ENCODE data around the gene TAF6.

TAF6 gene

GRCh38 chr7:100089458-100090196 is 29.5 kb downstream of the TAF6 start:
- Histone ChIP-seq H3K9ac (ENCODE audit: low read depth, low read length) (peak overlapping the region; percentile 97), H3K9me3 (ENCODE audit: insufficient read depth, low read depth, low read length) (no peaks in the 10 kb centered on the region), H3K36me3 (ENCODE audit: insufficient read depth, low read length) (peaks cover 45% of the 10 kb centered on the region), H3K27ac (ENCODE audit: low read depth, low read length) (peak overlapping the region; percentile 86; the same call in 1 of the 2 replicates), H3K27me3 (ENCODE audit: insufficient read depth, low read length) (no peaks in the 10 kb centered on the region), H3K4me1 (ENCODE audit: insufficient read depth, low read length) (no peaks in the 10 kb centered on the region), H3K4me3 (ENCODE audit: low read length) (peak overlapping the region; percentile 98)
- WGBS, result 43% methylated on average over 7 of the region's 7 CpGs

GRCh38 chr7:100088621-100089457 is 30.3 kb downstream of the TAF6 start, which contains the start of gene COPS6:
Gene COPS6 (plus strand): TSS chr7:100088969. CDS start chr7:100088991, 22 bp downstream.
- no peaks in the 10 kb centered on the region for H3K4me1 ChIP-seq (ENCODE audit: insufficient read depth, low read length)
- H3K36me3 ChIP-seq (ENCODE audit: insufficient read depth, low read length), result peaks cover 37% of the 10 kb centered on the region
- no peaks in the 10 kb centered on the region for H3K27me3 ChIP-seq (ENCODE audit: insufficient read depth, low read length)
- peak within 1 kb of the TSS; percentile 97 for H3K9ac ChIP-seq (ENCODE audit: low read depth, low read length)
- WGBS, result 1% methylated on average over 68 of the region's 68 CpGs
- no peaks in the 10 kb centered on the region for H3K9me3 ChIP-seq (ENCODE audit: insufficient read depth, low read depth, low read length)
- H3K27ac ChIP-seq (ENCODE audit: low read depth, low read length), result peak within 1 kb of the TSS; percentile 86
- H3K4me3 ChIP-seq (ENCODE audit: low read length), result peak within 1 kb of the TSS; percentile 98

GRCh38 chr7:100088095-100088620 is 31.0 kb downstream of the TAF6 start:
- H3K27ac ChIP-seq (ENCODE audit: low read depth, low read length), result peak overlapping the region; percentile 86
- no peaks in the 10 kb centered on the region for H3K9me3 ChIP-seq (ENCODE audit: insufficient read depth, low read depth, low read length)
- 86% methylated on average over 11 of the region's 11 CpGs for WGBS
- no peaks in the 10 kb centered on the region; the same call in 1 of the 2 replicates for H3K4me1 ChIP-seq (ENCODE audit: insufficient read depth, low read length)
- H3K36me3 ChIP-seq (ENCODE audit: insufficient read depth, low read length), result peaks cover 30% of the 10 kb centered on the region
- peak overlapping the region; percentile 98 for H3K4me3 ChIP-seq (ENCODE audit: low read length)
- no peaks in the 10 kb centered on the region for H3K27me3 ChIP-seq (ENCODE audit: insufficient read depth, low read length)
- peak overlapping the region; percentile 97 for H3K9ac ChIP-seq (ENCODE audit: low read depth, low read length)

- peaks cover 20% of the 10 kb centered on the region for H3K36me3 ChIP-seq (ENCODE audit: insufficient read depth, low read length)
- no peak overlapping the region for H3K4me3 ChIP-seq (ENCODE audit: low read length)
- 83% methylated on average over 9 of the region's 10 CpGs for WGBS
- H3K4me1 ChIP-seq (ENCODE audit: insufficient read depth, low read length), result peaks cover 4% of the 10 kb centered on the region
- peak overlapping the region; percentile 50; the same call in 1 of the 2 replicates for H3K27ac ChIP-seq (ENCODE audit: low read depth, low read length)
- H3K27me3 ChIP-seq (ENCODE audit: insufficient read depth, low read length), result no peaks in the 10 kb centered on the region
- no peak overlapping the region for H3K9ac ChIP-seq (ENCODE audit: low read depth, low read length)
- H3K9me3 ChIP-seq (ENCODE audit: insufficient read depth, low read depth, low read length), result no peaks in the 10 kb centered on the region
Observed at GRCh38 chr7:100087055-100087750, 32.0 kb downstream of the TAF6 start.

GRCh38 chr7:100085515-100085914 is 33.6 kb downstream of the TAF6 start:
- H3K4me1 ChIP-seq (ENCODE audit: insufficient read depth, low read length), result peaks cover 4% of the 10 kb centered on the region
- WGBS, result 90% methylated on average over 3 of the region's 3 CpGs
- H3K36me3 ChIP-seq (ENCODE audit: insufficient read depth, low read length), result peaks cover 4% of the 10 kb centered on the region
- H3K27ac ChIP-seq (ENCODE audit: low read depth, low read length), result no peak overlapping the region
- H3K4me3 ChIP-seq (ENCODE audit: low read length), result no peak overlapping the region
- no peaks in the 10 kb centered on the region for H3K27me3 ChIP-seq (ENCODE audit: insufficient read depth, low read length)
- H3K9ac ChIP-seq (ENCODE audit: low read depth, low read length), result no peak overlapping the region
- H3K9me3 ChIP-seq (ENCODE audit: insufficient read depth, low read depth, low read length), result no peaks in the 10 kb centered on the region

GRCh38 chr7:100082978-100083377 is 36.2 kb downstream of the TAF6 start:
- H3K27ac ChIP-seq (ENCODE audit: low read depth, low read length), result peak overlapping the region; percentile 80; the same call in 1 of the 2 replicates
- H3K4me1 ChIP-seq (ENCODE audit: insufficient read depth, low read length), result peaks cover 4% of the 10 kb centered on the region
- no peaks in the 10 kb centered on the region for H3K9me3 ChIP-seq (ENCODE audit: insufficient read depth, low read depth, low read length)
- H3K9ac ChIP-seq (ENCODE audit: low read depth, low read length), result no peak overlapping the region
- peaks cover 22% of the 10 kb centered on the region for H3K36me3 ChIP-seq (ENCODE audit: insufficient read depth, low read length)
- WGBS, result 81% methylated on average over 4 of the region's 4 CpGs
- peak overlapping the region; percentile 100; the same call in 1 of the 2 replicates for H3K4me3 ChIP-seq (ENCODE audit: low read length)
- no peaks in the 10 kb centered on the region for H3K27me3 ChIP-seq (ENCODE audit: insufficient read depth, low read length)

GRCh38 chr7:100081535-100082102 is 37.5 kb downstream of the TAF6 start, which contains the start of gene ZNF3:
Gene ZNF3 (minus strand): TSS chr7:100081723. CDS start chr7:100077357, 4,366 bp downstream.
- Histone ChIP-seq H3K9me3 (ENCODE audit: insufficient read depth, low read depth, low read length) (peaks cover 4% of the 10 kb centered on the region; the same call in 1 of the 2 replicates), H3K9ac (ENCODE audit: low read depth, low read length) (peak within 1 kb of the TSS; percentile 98), H3K27ac (ENCODE audit: low read depth, low read length) (peak within 1 kb of the TSS; percentile 88), H3K36me3 (ENCODE audit: insufficient read depth, low read length) (peaks cover 32% of the 10 kb centered on the region), H3K4me3 (ENCODE audit: low read length) (peak within 1 kb of the TSS; percentile 100), H3K4me1 (ENCODE audit: insufficient read depth, low read length) (peaks cover 4% of the 10 kb centered on the region), H3K27me3 (ENCODE audit: insufficient read depth, low read length) (no peaks in the 10 kb centered on the region)
- WGBS, result under 1% methylated on average over 55 of the region's 55 CpGs

GRCh38 chr7:100080907-100081534 is 38.1 kb downstream of the TAF6 start:
- peaks cover 4% of the 10 kb centered on the region for H3K4me1 ChIP-seq (ENCODE audit: insufficient read depth, low read length)
- 2% methylated on average over 31 of the region's 34 CpGs for WGBS

GRCh38 chr7:100079024-100079560 is 40.1 kb downstream of the TAF6 start:
- H3K4me3 ChIP-seq (ENCODE audit: low read length), result peak overlapping the region; percentile 100; the same call in 1 of the 2 replicates

More at GRCh38 chr7:100080907-100081534, 38.1 kb downstream of the TAF6 start:
- peak overlapping the region; percentile 98 for H3K9ac ChIP-seq (ENCODE audit: low read depth, low read length)
- peak overlapping the region; percentile 100 for H3K4me3 ChIP-seq (ENCODE audit: low read length)
- peak overlapping the region; percentile 88 for H3K27ac ChIP-seq (ENCODE audit: low read depth, low read length)
- H3K9me3 ChIP-seq (ENCODE audit: insufficient read depth, low read depth, low read length), result peaks cover 5% of the 10 kb centered on the region; the same call in 1 of the 2 replicates
- no peaks in the 10 kb centered on the region for H3K27me3 ChIP-seq (ENCODE audit: insufficient read depth, low read length)
- peaks cover 38% of the 10 kb centered on the region for H3K36me3 ChIP-seq (ENCODE audit: insufficient read depth, low read length)

More at GRCh38 chr7:100079024-100079560, 40.1 kb downstream of the TAF6 start:
- H3K27me3 ChIP-seq (ENCODE audit: insufficient read depth, low read length), result no peaks in the 10 kb centered on the region
- no peak overlapping the region for H3K27ac ChIP-seq (ENCODE audit: low read depth, low read length)
- peaks cover 57% of the 10 kb centered on the region for H3K36me3 ChIP-seq (ENCODE audit: insufficient read depth, low read length)
- 95% methylated on average over 7 of the region's 7 CpGs for WGBS
- H3K9ac ChIP-seq (ENCODE audit: low read depth, low read length), result no peak overlapping the region
- peaks cover 24% of the 10 kb centered on the region; the same call in 1 of the 2 replicates for H3K9me3 ChIP-seq (ENCODE audit: insufficient read depth, low read depth, low read length)
- peaks cover 4% of the 10 kb centered on the region for H3K4me1 ChIP-seq (ENCODE audit: insufficient read depth, low read length)
